DMS114 treated with DMSO at 0.1 percent for 48 hours (cell line): ENCODE measurements around the gene COPS9.

ENCODE experiments used
- DNase-seq: peaks from one replicate; lab custom pipeline; 2025; ENCODE audit not compliant: unreplicated experiment; lab: John Stamatoyannopoulos, UW

COPS9 gene

DNA sequence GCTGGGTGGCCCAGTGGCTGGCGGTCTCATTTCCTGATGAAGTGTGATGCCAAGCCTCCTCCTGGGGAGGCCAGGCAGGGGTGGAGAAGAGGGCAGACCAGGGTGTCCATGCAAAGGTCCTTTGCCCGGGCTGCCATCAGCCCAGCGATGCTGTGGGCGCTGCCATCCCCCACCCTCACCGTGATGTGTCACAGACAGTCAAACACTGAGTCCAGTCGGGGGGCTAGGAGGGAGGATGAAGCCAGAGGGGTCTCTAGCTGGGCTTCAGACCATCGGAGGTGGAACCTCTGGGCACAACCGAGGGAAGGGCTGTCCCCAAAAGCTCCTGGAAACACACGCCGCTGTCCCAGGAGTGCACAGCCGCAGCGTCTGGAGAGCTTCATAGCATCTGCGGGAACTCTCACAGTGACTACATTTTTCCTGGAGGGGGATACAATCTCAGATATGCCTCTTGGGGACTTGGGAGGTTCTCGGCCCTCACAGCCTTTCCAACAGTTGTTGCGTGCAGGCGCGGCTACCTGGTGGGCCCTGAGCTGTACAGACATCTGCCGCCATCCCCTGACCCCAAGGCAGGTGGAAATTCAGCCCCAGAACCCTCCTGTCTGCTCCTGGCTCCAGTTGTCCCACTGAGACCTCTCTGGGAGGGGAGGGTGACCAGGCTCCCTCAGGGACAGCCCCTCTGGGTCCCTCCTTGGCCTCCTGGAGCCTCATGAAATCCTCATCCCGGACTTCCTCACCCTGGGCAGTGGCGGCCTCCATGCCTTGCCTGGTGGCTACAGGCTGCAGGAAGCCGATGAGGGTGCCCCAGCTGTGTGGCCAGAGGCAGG lies 30.9 kb upstream of the COPS9 start:
- DNase-seq: no peak

DNA sequence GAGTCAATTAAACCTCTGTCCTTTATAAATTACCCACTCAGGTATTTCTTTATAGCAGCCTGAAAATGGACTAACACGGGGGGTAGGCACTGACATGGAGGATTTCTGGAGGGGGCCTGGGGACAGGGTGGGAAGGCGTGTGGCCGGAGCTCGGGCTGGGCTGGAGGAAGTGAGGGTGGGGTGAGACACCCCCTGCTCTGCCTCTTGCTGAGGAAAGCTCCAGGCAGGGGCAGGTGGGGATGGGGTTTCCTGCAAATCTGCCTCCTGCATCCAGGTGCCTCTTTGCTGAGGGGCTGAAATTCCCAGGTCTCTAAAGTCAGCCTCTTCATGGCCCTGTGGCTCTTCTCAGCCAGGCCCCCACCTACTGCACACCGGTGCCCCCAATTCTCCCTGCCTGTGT lies 30.1 kb upstream of the COPS9 start:
- DNase-seq: no peak

DNA sequence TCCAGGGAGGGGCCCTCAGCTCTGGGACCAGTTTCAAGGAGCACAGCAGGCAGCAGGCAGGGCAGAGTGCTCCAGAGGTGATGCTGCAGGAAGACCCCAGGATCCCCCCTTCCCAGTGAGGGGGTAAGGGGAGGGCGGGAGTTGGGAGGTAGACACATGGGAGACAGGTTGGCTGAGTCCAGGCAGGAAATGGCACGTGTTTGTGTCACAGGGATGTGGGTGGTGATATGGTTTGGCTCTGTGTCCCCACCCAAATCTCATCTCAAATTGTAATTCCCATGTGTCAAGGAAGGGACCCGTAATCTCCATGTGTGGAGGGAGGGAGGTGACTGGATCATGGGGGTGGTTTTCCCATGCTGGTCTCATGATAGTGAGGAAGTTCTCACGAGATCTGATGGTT lies 29.6 kb upstream of the COPS9 start:
- DNase-seq: no peak

DNA sequence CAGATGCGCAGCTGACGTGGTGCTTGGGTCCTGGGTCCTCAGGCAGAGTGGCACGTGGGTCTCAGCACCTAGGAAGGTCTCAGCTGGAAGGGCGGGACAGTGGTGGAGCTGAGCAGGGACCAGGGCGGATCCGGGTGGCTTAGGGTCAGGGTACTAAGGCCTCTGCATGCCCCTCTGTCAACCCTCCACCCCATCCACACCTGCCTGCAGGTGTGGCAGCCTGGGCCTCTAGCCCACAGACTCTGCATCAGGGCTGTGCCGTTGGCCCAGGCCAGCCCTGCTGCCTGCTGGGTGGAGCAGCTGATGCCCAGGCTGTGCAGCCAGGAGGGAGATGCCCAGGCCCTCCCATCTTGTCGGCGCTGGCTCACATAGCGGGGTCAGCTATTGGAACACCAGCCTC lies 28.9 kb upstream of the COPS9 start:
- DNase-seq: no peak

DNA sequence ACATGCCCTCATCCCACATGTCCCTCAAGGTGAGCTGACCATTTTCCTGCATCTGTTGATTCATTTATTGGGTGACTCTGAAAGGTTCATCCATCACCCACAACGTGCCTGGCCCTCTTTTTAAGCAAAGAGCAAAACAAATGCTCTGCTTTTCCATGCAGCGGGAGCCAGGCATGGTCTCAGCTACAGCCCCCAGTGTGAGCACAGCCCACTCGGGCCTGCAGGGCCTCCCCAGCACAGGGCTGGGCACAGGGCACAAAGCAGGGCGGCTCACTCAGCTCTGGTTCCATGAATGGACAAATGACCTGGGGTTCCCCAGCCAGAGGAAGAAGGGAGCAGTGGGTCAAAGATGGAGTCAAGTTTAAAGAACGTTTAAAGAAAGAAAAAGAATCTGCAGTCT lies 28.5 kb upstream of the COPS9 start:
- no peak for DNase-seq

- DNase-seq: no peak
These were observed 27.9 kb upstream of the COPS9 start for GRCh38 chr2:240163844-240164574.

GRCh38 chr2:240162939-240163714 lies 27.0 kb upstream of the COPS9 start:
- DNase-seq: no peak

DNA sequence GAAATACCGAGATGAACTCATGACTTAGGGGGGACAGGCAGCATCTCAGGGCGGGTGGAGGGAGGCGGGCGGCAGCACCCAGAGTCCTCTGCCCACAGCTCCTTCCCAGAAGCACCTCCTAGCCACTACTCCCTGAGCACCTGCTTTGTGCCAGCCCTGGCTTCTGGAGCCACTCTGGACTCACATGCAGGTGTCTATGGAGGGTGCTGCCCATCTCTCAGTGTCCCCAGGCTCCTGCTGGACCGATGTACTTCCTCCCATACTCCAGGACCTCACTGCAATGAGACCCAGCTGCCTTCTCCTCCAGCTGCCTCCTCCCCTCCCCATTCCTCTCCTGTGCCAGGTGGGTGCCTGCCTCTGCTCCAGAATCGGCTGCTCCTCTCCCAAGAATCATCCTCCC lies 26.4 kb upstream of the COPS9 start:
- DNase-seq: no peak

- DNase-seq: no peak
These were observed 25.9 kb upstream of the COPS9 start for GRCh38 chr2:240162032-240162431.

GRCh38 chr2:240161087-240161750 lies 25.1 kb upstream of the COPS9 start:
- no peak for DNase-seq

GRCh38 chr2:240160291-240161086 lies 24.4 kb upstream of the COPS9 start:
- no peak for DNase-seq

- no peak for DNase-seq
These were observed 23.2 kb upstream of the COPS9 start for GRCh38 chr2:240159251-240159839.

DNA sequence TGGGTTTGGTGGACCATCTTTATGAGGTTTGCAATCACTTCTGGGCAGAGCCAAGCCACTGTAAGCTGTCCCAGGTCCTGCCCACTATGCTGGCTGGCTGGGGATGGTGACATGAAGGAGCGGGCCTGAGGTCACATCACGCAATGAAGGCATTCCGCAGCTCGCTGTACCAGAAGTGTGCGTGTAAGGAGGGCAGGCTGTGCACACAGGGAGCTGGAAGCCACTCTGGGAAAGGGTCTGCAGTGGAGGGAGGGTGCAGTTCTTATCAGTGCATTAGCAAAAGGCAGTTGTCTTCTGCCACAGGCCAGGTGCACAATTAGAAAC lies 21.0 kb upstream of the COPS9 start:
- no peak for DNase-seq

GRCh38 chr2:240156435-240157146 lies 20.5 kb upstream of the COPS9 start:
- no peak for DNase-seq

GRCh38 chr2:240155745-240156390 lies 19.8 kb upstream of the COPS9 start:
- DNase-seq: no peak

- no peak for DNase-seq
These were observed 19.1 kb upstream of the COPS9 start for GRCh38 chr2:240155048-240155744.

GRCh38 chr2:240154606-240155005 lies 18.5 kb upstream of the COPS9 start:
- no peak for DNase-seq

- no peak for DNase-seq
These were observed 17.3 kb upstream of the COPS9 start for GRCh38 chr2:240153418-240153817.
